Colonic mucosa (tissue), 4 donors: ENCODE data around the gene KANK2. TPM values are rescaled to one million over a fixed set of nuclear protein-coding genes. Genes with fewer than 3 reads are reported as not detected.
A peak's percentile ranks its signal among the peaks of the same experiment; 100 is the strongest.

ENCODE experiments used
- DNase-seq: peaks from one replicate; pipeline ENCODE4 v3.0.0-alpha.2; 2020
- H3K27ac ChIP-seq: fragments of 200-600 bp; one replicate; pipeline ENCODE4 v1.8.0; 2021
- H3K27me3 ChIP-seq: fragments of 200-600 bp; one replicate; pipeline ENCODE4 v1.8.0; 2021
- H3K36me3 ChIP-seq: fragments of 200-600 bp; one replicate; pipeline ENCODE4 v1.8.0; 2021
- H3K4me1 ChIP-seq: fragments of 200-600 bp; one replicate; pipeline ENCODE4 v1.8.0; 2021; ENCODE audit warnings: mild to moderate bottlenecking
- H3K4me3 ChIP-seq: fragments of 200-600 bp; one replicate; pipeline ENCODE4 v1.8.0; 2021
- H3K9ac ChIP-seq, 2 donors: one replicate each; pipeline ENCODE4 v1.7.0; 2013; ENCODE audit warnings: control low read depth in 2 of 2, low read depth in 2 of 2, low read length in 2 of 2
- H3K9me3 ChIP-seq: fragments of 200-600 bp; one replicate; pipeline ENCODE4 v1.8.0; 2021
- intact Hi-C: fragments of 100-400 bp; cut with DNase I; formaldehyde crosslinking; loops from one replicate; pipeline ENCODE4 v1.14.1; 2022
- total RNA-seq, 2 donors: library from RNA; stranded (reverse); fragmentation: NEBNext Ultra II Directional in 1 of 2; extraction: Animal tissue kit (Norgen Biotek cat#: 25700) in 1 of 2; gene quantifications; one replicate each; pipeline ENCODE4 v1.2.1, GENCODE V29; 2021
- TF ChIP-seq, protein P1 (sequence below): fragments of 200-600 bp; IDR thresholded peaks from one replicate; pipeline ENCODE4 v1.8.0; 2022; ENCODE audit warnings: antibody characterized with exemption, mild to moderate bottlenecking
- donor health status: healthy.
- donor health status: DM: no; HTN: no; CAD: no.
- donor health status: DM: no; HTN: no; CAD: no.

The KANK2 gene
- total RNA-seq, 2 donors from 2014 or later: 44.1 to 87.8 TPM

DNA sequence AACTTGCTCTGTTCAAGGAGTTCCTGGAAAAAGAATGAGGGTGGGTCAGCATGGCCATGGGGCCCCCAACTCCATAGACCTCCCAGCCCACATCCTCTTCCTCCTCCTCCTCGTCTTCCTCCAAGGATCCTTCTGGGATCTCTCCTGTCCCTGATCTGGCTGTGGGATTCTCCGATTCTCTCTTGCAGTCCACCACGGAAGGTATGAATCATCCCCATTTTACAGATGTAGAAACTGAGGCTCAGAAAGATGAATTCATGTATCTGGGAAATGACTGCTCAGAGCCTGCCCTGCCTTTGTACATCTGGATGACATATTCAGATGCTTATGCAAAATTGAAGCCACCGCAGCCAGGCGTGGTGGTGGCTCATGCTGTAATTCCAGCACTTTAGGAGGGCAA, 2.2 kb upstream of the KANK2 start:
- no peaks in the 10 kb centered on the region for H3K27me3 ChIP-seq
- H3K9me3 ChIP-seq: no peaks in the 10 kb centered on the region
- H3K36me3 ChIP-seq: no peaks in the 10 kb centered on the region
- intact Hi-C loops: no loop called here
- H3K4me1 ChIP-seq: no peaks in the 10 kb centered on the region
- TF ChIP-seq, protein P1, sequence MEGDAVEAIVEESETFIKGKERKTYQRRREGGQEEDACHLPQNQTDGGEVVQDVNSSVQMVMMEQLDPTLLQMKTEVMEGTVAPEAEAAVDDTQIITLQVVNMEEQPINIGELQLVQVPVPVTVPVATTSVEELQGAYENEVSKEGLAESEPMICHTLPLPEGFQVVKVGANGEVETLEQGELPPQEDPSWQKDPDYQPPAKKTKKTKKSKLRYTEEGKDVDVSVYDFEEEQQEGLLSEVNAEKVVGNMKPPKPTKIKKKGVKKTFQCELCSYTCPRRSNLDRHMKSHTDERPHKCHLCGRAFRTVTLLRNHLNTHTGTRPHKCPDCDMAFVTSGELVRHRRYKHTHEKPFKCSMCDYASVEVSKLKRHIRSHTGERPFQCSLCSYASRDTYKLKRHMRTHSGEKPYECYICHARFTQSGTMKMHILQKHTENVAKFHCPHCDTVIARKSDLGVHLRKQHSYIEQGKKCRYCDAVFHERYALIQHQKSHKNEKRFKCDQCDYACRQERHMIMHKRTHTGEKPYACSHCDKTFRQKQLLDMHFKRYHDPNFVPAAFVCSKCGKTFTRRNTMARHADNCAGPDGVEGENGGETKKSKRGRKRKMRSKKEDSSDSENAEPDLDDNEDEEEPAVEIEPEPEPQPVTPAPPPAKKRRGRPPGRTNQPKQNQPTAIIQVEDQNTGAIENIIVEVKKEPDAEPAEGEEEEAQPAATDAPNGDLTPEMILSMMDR: no peak
- H3K4me3 ChIP-seq: no peak overlapping the region
- DNase-seq: no peak
- no peak overlapping the region for H3K27ac ChIP-seq
- H3K9ac ChIP-seq: no peak overlapping the region

DNA sequence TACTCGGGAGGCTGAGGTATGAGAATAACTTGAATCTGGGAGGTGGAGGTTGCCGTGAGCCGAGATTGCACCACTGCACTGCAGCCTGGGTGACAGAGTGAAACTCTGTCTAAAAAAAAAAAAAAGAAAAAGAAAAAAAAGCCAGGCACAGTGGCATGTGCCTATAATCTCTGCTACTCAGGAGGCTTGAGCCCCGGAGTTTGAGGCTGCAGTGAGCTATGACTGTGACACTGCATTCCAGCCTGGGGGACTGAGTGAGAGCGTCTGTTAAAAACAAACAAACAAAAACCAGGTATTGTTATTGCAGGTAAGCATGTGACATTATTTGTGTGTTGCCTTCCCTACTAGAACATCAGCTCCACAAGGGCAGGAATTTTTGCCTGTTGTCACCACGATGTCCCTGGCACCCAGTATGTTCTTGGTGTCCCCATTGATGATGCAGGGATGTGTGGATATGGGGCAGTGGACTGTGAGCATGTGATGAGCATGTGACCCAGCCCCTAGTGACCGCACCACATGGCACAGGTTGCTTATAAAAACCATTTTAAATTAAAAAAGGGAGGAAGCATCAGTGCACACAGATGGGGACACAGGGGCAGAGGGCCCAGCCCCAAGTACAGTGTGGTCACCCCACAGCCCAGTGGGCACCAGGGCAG, 1.6 kb upstream of the KANK2 start:
- Histone ChIP-seq H3K27ac (no peak overlapping the region), H3K27me3 (no peaks in the 10 kb centered on the region), H3K4me1 (no peaks in the 10 kb centered on the region), H3K4me3 (no peak overlapping the region), H3K9ac (no peak overlapping the region), H3K9me3 (no peaks in the 10 kb centered on the region), H3K36me3 (no peaks in the 10 kb centered on the region)
- DNase-seq: no peak
- TF ChIP-seq, protein P1: no peak
- intact Hi-C loops: no loop called here

DNA sequence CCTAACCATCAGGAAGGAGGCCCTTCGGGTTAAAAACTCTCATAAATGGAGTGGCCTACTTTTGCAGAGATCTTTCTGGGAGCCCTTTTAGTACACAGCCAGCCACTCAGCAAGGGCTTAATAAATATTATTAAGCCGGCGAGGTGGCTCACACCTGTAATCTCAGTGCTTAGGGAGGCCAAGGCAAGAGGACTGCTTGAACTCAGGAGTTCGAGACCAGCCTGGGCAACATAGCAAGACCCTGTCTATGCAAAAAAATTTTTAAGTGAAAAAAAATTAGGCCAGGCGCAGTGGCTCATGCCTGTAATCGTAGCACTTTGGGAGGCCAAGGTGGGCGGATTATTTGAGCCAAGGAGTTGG, 810 bp upstream of the KANK2 start:
- intact Hi-C loops: no loop called here
- peak overlapping the region; percentile 43 to 66 for H3K9ac ChIP-seq
- H3K4me1 ChIP-seq: no peaks in the 10 kb centered on the region
- DNase-seq: no peak
- H3K36me3 ChIP-seq: no peaks in the 10 kb centered on the region
- H3K27ac ChIP-seq: peak overlapping the region; percentile 81
- H3K4me3 ChIP-seq: peak overlapping the region; percentile 49
- no peaks in the 10 kb centered on the region for H3K27me3 ChIP-seq
- TF ChIP-seq, protein P1: no peak
- H3K9me3 ChIP-seq: no peaks in the 10 kb centered on the region

DNA sequence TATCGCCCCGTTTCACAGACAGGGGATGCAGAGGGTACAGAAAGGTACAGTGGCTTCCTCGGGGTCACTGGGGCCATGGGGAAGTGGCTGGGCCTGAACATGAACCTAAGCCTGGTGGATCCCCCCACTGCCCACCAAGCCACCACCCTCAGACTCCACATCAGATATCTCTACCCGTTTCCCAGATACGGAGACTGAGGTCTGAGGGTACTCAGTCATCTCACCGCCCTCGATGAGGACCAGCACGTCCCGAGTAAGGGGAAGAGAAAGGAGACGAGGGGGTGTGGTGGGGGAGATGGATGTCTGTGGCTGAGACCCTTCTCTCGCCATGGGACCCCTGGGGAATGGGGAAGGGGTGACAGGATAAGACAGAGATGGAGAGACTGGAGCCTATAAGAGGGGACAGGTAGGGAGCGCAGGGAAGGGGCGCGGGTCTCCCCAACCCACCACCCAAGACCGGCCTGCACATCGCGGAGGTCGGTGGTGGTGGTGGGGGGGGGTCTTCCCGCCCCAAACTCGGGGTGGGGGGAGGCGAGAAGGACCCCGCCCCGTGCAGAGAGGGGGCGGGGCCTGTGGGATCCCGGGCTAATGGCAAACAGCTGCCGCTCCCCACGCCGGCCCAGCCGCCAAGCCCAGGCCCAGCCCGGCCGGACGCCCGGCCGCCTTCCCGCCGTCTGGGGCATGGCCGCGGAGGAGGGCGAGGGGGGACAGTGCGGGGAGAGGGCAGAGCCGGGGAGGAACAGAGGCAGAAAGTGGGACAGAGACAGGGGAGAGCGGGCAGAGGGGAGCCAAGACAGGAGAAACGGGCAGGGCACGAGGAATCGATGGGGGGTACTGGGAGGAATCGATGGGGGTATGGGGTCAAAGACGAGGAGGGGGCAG, 698 bp downstream of the KANK2 start:
- no peaks in the 10 kb centered on the region for H3K4me1 ChIP-seq
- intact Hi-C loops: no loop called here
- peak overlapping the region; percentile 49 for H3K4me3 ChIP-seq
- H3K27me3 ChIP-seq: no peaks in the 10 kb centered on the region
- TF ChIP-seq, protein P1: no peak
- peak overlapping the region; percentile 81 to 87 for H3K9ac ChIP-seq
- no peaks in the 10 kb centered on the region for H3K36me3 ChIP-seq
- DNase-seq: peak; percentile 43
- peak overlapping the region; percentile 81 for H3K27ac ChIP-seq
- no peaks in the 10 kb centered on the region for H3K9me3 ChIP-seq

DNA sequence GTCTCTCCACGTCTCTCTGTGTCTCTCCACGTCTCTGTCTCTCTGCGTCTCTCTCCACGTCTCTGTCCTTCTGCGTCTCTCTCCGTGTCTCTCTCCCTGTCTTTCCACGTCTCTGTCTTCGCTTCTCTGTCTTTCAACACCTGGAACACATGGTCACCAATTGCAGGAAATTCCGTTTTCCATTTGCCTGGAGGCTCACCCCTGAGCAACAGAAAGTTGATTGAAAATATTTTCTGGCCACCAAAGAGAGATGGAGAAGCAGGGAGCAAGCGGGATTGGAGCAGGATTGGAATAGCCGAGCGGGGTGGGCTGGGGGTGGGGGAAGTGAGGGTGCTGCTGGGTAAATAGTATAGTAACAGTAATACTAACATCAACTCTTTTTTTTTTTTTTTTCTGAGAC, 1.7 kb downstream of the KANK2 start:
- DNase-seq: no peak
- no peaks in the 10 kb centered on the region for H3K9me3 ChIP-seq
- peak overlapping the region; percentile 23 for H3K4me3 ChIP-seq
- TF ChIP-seq, protein P1: no peak
- peak overlapping the region; percentile 44 for H3K27ac ChIP-seq
- no peaks in the 10 kb centered on the region for H3K4me1 ChIP-seq
- no peaks in the 10 kb centered on the region for H3K27me3 ChIP-seq
- H3K36me3 ChIP-seq: no peaks in the 10 kb centered on the region
- intact Hi-C loops: no loop called here
- H3K9ac ChIP-seq: peak overlapping the region; percentile 47 to 63
